Astrocyte (in vitro differentiated cells and primary cell): ENCODE measurements around the gene PTGER2.

Source experiments
- CTCF ChIP-seq: IDR thresholded peaks from 2 replicates; pipeline ENCODE4 v1.5.1; 2011; ENCODE audit warnings: low read depth, mild to moderate bottlenecking, inconsistent platforms, low read length, moderate library complexity; ENCODE audit not compliant: insufficient read depth
- EZH2 ChIP-seq: IDR thresholded peaks from 2 replicates; pipeline ENCODE4 v1.6.1; 2012; ENCODE audit warnings: mild to moderate bottlenecking, low read length, inconsistent platforms; ENCODE audit not compliant: insufficient read depth

GRCh38 chr14:52315355-52315718, 1.2 kb downstream of the PTGER2 start:
- TF ChIP-seq CTCF: no peak
- TF ChIP-seq EZH2: no peak
